ENCODE data around the gene DISP2.
A peak's percentile ranks its signal among the peaks of the same experiment; 100 is the strongest.

The DISP2 gene

DNA sequence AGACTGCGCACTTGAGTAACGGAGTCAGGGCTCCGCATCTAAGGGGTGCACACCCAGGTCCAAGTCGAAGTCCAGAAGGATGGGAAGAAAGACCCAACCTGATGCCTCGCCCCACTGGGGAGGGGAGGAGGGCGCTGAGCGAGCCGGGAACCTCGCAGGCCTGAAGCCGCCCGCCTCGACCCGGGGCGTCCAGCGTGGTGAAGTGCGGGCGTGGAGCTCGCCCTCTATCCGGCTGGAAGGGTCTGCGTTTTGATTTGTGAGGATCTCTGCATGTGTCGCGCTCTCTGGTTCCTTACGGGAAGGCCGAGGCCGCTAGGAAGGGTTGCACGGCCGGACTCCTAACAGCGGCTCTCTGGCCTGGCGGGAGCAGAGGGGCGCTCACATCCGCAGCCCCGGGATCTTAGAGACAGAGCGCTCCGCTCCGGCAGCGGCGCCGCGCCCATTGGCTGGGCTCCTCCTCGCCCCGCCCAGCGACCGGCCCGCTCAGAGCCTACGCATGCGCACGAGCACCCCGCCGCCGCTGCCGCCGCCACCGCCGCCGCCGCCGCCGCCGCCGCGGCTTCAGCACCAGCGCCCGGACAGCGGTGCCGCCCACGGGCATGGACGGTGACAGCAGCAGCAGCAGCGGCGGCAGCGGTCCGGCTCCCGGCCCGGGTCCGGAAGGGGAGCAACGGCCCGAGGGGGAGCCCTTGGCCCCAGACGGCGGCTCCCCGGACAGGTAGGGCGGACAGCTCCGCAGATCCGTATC is at the start of gene DISP2:
TSS of gene DISP2 (plus strand) at position 497 of the 748 bp plus-strand sequence. CDS start at position 600, 103 bp downstream.
- DNase-seq (ENCODE audit: low read depth, low spot score): no peak

GRCh38 chr15:40309344-40309862 is 48.6 kb upstream of the DISP2 start:
- no peak for DNase-seq (ENCODE audit: low read depth, low spot score)

- DNase-seq (ENCODE audit: low read depth, low spot score): no peak
Measured at GRCh38 chr15:40310001-40310959, 47.7 kb upstream of the DISP2 start.

DNA sequence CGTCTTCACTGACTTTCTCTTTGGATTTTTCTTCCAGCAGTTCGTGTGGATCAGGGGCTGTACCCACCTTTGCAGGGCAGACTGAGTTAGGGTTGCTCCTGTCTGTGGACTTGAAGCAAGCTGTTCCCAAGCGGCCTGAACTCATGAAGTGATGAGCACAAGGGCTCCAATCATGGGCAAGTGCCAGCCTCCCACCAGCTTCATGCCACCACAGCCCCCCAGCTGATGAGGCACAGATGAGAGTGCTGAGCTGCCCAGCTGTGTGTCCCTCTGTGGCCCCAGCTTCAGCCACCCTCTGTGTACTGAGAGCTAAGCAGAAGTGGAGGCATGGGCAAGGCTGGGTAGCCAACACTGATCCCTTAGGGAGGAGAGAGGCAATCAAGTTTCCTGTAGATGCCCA is 47.0 kb upstream of the DISP2 start:
- DNase-seq (ENCODE audit: low read depth, low spot score): no peak

GRCh38 chr15:40312370-40313158 is 45.5 kb upstream of the DISP2 start:
- no peak for DNase-seq (ENCODE audit: low read depth, low spot score)

- no peak for DNase-seq (ENCODE audit: low read depth, low spot score)
Measured at GRCh38 chr15:40313531-40314398, 44.3 kb upstream of the DISP2 start.

DNA sequence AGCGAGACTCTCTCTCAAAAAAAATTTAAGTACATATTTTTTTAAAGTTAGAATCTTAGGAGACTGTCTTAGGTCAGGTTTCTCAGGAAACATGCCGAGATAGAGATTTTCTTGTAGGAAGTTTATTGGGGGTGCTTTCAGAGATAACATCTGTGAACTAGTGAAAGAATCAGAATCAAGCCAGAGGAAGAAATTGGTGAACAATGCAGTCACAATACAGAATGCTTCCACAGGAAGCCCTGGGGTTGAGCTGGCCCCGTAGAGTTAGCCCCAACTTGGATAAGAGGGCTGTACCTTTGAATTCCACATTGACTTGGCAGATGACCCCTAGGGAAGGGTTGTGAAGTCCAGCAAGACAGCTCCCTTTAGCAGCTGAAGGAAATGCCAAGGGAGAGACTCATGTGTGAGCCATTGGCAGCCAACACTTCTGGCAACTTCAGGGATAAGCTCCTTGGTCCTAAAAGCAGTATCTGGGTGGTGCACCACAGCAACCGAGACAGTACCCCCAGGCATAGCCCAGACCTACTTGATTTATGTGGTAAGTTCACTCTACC is 43.2 kb upstream of the DISP2 start:
- no peak for DNase-seq (ENCODE audit: low read depth, low spot score)

- no peak for DNase-seq (ENCODE audit: low read depth, low spot score)
Measured at GRCh38 chr15:40316931-40317330, 41.1 kb upstream of the DISP2 start.

GRCh38 chr15:40317580-40317979 is 40.4 kb upstream of the DISP2 start:
- DNase-seq (ENCODE audit: low read depth, low spot score): no peak

DNA sequence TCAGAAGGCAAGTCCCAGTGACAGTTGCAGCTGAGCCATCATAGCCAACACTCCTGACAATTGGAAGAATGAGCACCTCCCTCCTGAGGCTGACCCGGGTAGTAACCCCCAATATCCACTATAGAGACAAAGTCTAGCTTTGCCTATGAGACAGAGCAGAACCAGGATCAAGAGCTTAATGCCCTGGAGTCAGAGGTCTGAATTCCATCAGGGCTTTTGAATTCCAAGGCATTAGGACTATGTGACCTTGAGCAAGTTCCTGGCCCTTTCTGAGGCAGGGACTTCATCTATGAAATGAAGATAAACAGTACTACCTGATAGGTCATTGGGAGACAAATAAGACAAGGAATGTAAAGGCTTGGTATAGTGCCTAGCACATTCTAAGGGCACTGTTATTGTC is 37.6 kb upstream of the DISP2 start:
- no peak for DNase-seq (ENCODE audit: low read depth, low spot score)

GRCh38 chr15:40320931-40321371 is 37.1 kb upstream of the DISP2 start:
- DNase-seq (ENCODE audit: low read depth, low spot score): no peak

- DNase-seq (ENCODE audit: low read depth, low spot score): peak; percentile 70
Measured at GRCh38 chr15:40322531-40323238, 35.3 kb upstream of the DISP2 start.

GRCh38 chr15:40323239-40323952 is 34.6 kb upstream of the DISP2 start, which contains the start of gene INAFM2:
Gene INAFM2 (plus strand): TSS chr15:40323692. CDS start chr15:40324056, 364 bp downstream.
- DNase-seq (ENCODE audit: low read depth, low spot score): peak; percentile 92

GRCh38 chr15:40323953-40324937 is 33.8 kb upstream of the DISP2 start:
- DNase-seq (ENCODE audit: low read depth, low spot score): no peak

GRCh38 chr15:40325188-40325587 is 32.8 kb upstream of the DISP2 start:
- DNase-seq (ENCODE audit: low read depth, low spot score): no peak

GRCh38 chr15:40325700-40326099 is 32.3 kb upstream of the DISP2 start:
- DNase-seq (ENCODE audit: low read depth, low spot score): no peak

DNA sequence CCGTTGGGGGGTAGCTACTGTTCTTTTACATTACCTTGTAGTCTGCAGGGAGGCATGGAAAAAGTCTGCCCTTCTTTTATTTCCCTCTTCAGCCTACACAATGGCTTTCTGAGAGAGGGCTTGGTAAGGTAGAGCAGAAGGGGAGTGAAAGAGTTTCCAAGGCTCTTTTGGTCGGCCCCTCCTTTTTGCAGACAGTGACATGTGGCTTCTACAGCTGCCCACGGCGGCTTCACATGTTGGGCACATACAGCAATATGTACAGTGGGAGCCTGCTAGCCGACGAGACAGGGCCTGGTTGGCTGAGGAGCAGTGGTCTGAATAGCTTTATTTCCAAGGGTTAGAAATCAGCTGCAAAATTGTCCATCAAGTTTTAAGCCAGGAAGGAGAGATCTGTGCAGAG is 30.6 kb upstream of the DISP2 start:
- DNase-seq (ENCODE audit: low read depth, low spot score): no peak

DNA sequence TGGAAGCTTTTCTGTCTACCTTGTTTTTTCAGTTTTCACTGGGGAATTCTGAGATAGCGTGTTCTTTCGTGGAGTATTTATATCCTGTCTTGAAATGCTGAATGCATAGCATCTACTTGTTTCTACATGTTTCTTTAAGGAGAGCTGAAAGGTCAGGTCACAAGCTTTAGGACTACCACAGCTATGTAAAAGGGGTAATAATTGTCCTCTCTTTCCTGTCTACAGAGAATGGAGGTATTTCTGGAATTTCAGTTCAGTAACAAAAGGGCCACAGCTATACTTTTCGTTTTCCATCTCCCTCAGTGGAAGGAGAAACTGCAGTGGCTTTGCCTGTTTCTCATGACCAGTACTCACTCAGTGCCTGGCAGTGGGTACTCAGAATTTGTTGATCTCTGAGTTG is 29.8 kb upstream of the DISP2 start:
- no peak for DNase-seq (ENCODE audit: low read depth, low spot score)
